H9 (cell line): Measurements from ENCODE around the gene PCDHGA6. TPM values are rescaled to one million over a fixed set of nuclear protein-coding genes. Genes with fewer than 3 reads are reported as not detected.

Experiments
- DNase-seq: peaks from one replicate; pipeline ENCODE4 v3.0.0-alpha.2; 2017
- H2AFZ ChIP-seq: one replicate; pipeline ENCODE4 v1.6.1; 2013; ENCODE audit warnings: mild to moderate bottlenecking, low read length, control low read depth, moderate library complexity
- H2AK5ac ChIP-seq: 2 replicates; pipeline ENCODE4 v1.6.1; 2013; ENCODE audit warnings: low read length, control low read depth, mixed read lengths; ENCODE audit not compliant: insufficient read length
- H2BK120ac ChIP-seq: one replicate; pipeline ENCODE4 v1.6.1; 2013; ENCODE audit warnings: low read depth, mild to moderate bottlenecking, low read length, control low read depth, inconsistent platforms; ENCODE audit not compliant: poor library complexity, severe bottlenecking
- H2BK12ac ChIP-seq: 2 replicates; pipeline ENCODE4 v1.6.1; 2013; ENCODE audit warnings: low read length, control low read depth, mixed read lengths, low read depth; ENCODE audit not compliant: insufficient read length
- H2BK15ac ChIP-seq: 2 replicates; pipeline ENCODE4 v1.6.1; 2013; ENCODE audit warnings: low read depth, low read length, control low read depth
- H2BK20ac ChIP-seq: one replicate; pipeline ENCODE4 v1.6.1; 2013; ENCODE audit warnings: low read depth, mild to moderate bottlenecking, low read length, control low read depth, inconsistent platforms; ENCODE audit not compliant: poor library complexity, severe bottlenecking
- H2BK5ac ChIP-seq: 2 replicates; pipeline ENCODE4 v1.6.1; 2013; ENCODE audit warnings: low read length, control low read depth, mixed read lengths; ENCODE audit not compliant: insufficient read length
- H3K14ac ChIP-seq: 2 replicates; pipeline ENCODE4 v1.6.1; 2013; ENCODE audit warnings: low read length, control low read depth; ENCODE audit not compliant: insufficient read depth
- H3K18ac ChIP-seq: 2 replicates; pipeline ENCODE4 v1.6.1; 2013; ENCODE audit warnings: low read depth, mild to moderate bottlenecking, mixed read lengths, low read length, control low read depth; ENCODE audit not compliant: insufficient read length
- H3K23ac ChIP-seq: 2 replicates; pipeline ENCODE4 v1.6.1; 2013; ENCODE audit warnings: low read length, control low read depth, mixed read lengths, low read depth; ENCODE audit not compliant: insufficient read length
- H3K23me2 ChIP-seq: 2 replicates; pipeline ENCODE4 v1.6.1; 2013; ENCODE audit warnings: low read depth, mild to moderate bottlenecking, mixed read lengths, low read length, control low read depth; ENCODE audit not compliant: insufficient read length, poor library complexity, severe bottlenecking
- H3K27ac ChIP-seq: 2 replicates; pipeline ENCODE4 v1.5.1; 2013; ENCODE audit warnings: low read length, control low read depth, mixed read lengths, low read depth; ENCODE audit not compliant: insufficient read length
- H3K27me3 ChIP-seq: 2 replicates; pipeline ENCODE4 v1.6.1; 2013; ENCODE audit warnings: low read length, control low read depth, inconsistent platforms; ENCODE audit not compliant: insufficient read depth
- H3K4ac ChIP-seq: 2 replicates; pipeline ENCODE4 v1.6.1; 2013; ENCODE audit warnings: low read depth, mild to moderate bottlenecking, control low read depth, inconsistent platforms, low read length, moderate library complexity
- H3K4me1 ChIP-seq: 2 replicates; pipeline ENCODE4 v1.6.1; 2013; ENCODE audit warnings: low read length, control low read depth, inconsistent platforms; ENCODE audit not compliant: insufficient read depth
- H3K4me2 ChIP-seq: 2 replicates; pipeline ENCODE4 v1.6.1; 2013; ENCODE audit warnings: low read length, control low read depth, mixed read lengths; ENCODE audit not compliant: insufficient read length, insufficient read depth
- H3K56ac ChIP-seq: 2 replicates; pipeline ENCODE4 v1.6.1; 2013; ENCODE audit warnings: low read depth, mild to moderate bottlenecking, mixed read lengths, low read length, control low read depth; ENCODE audit not compliant: insufficient read length
- H3K79me1 ChIP-seq: 2 replicates; pipeline ENCODE4 v1.6.1; 2013; ENCODE audit warnings: low read depth, mild to moderate bottlenecking, moderate library complexity, low read length, control low read depth, inconsistent platforms; ENCODE audit not compliant: insufficient read depth, poor library complexity, severe bottlenecking
- H3K79me2 ChIP-seq: 2 replicates; pipeline ENCODE4 v1.6.1; 2013; ENCODE audit warnings: low read length, control low read depth, inconsistent platforms; ENCODE audit not compliant: insufficient read depth
- H3K9ac ChIP-seq: 2 replicates; pipeline ENCODE4 v1.6.1; 2013; ENCODE audit warnings: low read length, control low read depth, mixed read lengths; ENCODE audit not compliant: insufficient read length; ENCODE audit errors: extremely low read depth
- H3K9me3 ChIP-seq: one replicate; pipeline ENCODE4 v1.6.1; 2013; ENCODE audit warnings: low read depth, low read length, inconsistent platforms; ENCODE audit not compliant: control insufficient read depth
- H3T11ph ChIP-seq: one replicate; pipeline ENCODE4 v1.6.1; 2013; ENCODE audit warnings: mild to moderate bottlenecking, low read length, control low read depth, inconsistent platforms
- H4K20me1 ChIP-seq: one replicate; pipeline ENCODE4 v1.6.1; 2013; ENCODE audit not compliant: control insufficient read depth, insufficient read length, insufficient read depth
- H4K5ac ChIP-seq: 2 replicates; pipeline ENCODE4 v1.6.1; 2013; ENCODE audit warnings: low read depth, mild to moderate bottlenecking, mixed read lengths, low read length, control low read depth; ENCODE audit not compliant: insufficient read length
- H4K8ac ChIP-seq: replicated peaks from 2 replicates; pipeline ENCODE4 v1.6.1; 2013; ENCODE audit warnings: low read length, control low read depth, mixed read lengths, low read depth; ENCODE audit not compliant: insufficient read length
- H4K91ac ChIP-seq: 2 replicates; pipeline ENCODE4 v1.6.1; 2013; ENCODE audit warnings: low read depth, mild to moderate bottlenecking, moderate library complexity, mixed read lengths, low read length, control low read depth; ENCODE audit not compliant: insufficient read length
- H3K27ac Mint-ChIP-seq, 3 experiments: 2 replicates in 2 of 3; 3 replicates in 1 of 3; pipeline ENCODE4 v1.8.0; 2020 to 2021; ENCODE audit warnings: mixed read lengths in 3 of 3, mild to moderate bottlenecking in 1 of 3, moderate library complexity in 1 of 3
- H3K27me3 Mint-ChIP-seq: 2 replicates; pipeline ENCODE4 v1.8.0; 2021; ENCODE audit warnings: low read depth, mild to moderate bottlenecking, moderate library complexity, mixed read lengths
- H3K36me3 Mint-ChIP-seq, 3 experiments: 2 replicates in 2 of 3; 3 replicates in 1 of 3; pipeline ENCODE4 v1.8.0; 2020 to 2021; ENCODE audit warnings: low read depth in 3 of 3, mixed read lengths in 3 of 3; ENCODE audit not compliant: insufficient read depth in 1 of 3
- H3K4me1 Mint-ChIP-seq, 2 experiments: 2 replicates each; pipeline ENCODE4 v1.8.0; 2020; ENCODE audit warnings: mixed read lengths in 2 of 2
- H3K4me3 Mint-ChIP-seq, 2 experiments: 2 replicates in 1 of 2; 3 replicates in 1 of 2; pipeline ENCODE4 v1.8.0; 2020 to 2021; ENCODE audit warnings: mild to moderate bottlenecking in 2 of 2, mixed read lengths in 2 of 2, moderate library complexity in 1 of 2
- H3K9me3 Mint-ChIP-seq, 2 experiments: 2 replicates in 1 of 2; 3 replicates in 1 of 2; pipeline ENCODE4 v1.8.0; 2020; ENCODE audit warnings: mild to moderate bottlenecking in 2 of 2, mixed read lengths in 2 of 2, moderate library complexity in 1 of 2
- WGBS: extraction: QIAGEN DNeasy Blood & Tissue Kit; methylation state at CpG from one replicate; pipeline ENCODE4 v1.1.7; 2013; ENCODE audit warnings: missing lambda C conversion rate, low lambda C conversion rate, mixed read lengths; ENCODE audit not compliant: insufficient read length; ENCODE audit errors: extremely low coverage; 5-methylcytosine and 5-hydroxymethylcytosine counted together
- total RNA-seq: library from RNA; stranded (reverse); gene quantifications from 2 replicates; pipeline ENCODE4 v1.2.1, GENCODE V29; 2021
- TF ChIP-seq, protein P1 (sequence below): fragments of 200-600 bp; sonication (generic); conservative IDR thresholded peaks from 3 replicates; pipeline ENCODE4 v1.8.0; 2021; ENCODE audit warnings: antibody characterized with exemption, mild to moderate bottlenecking

PCDHGA6 gene
- total RNA-seq, 1 experiment from 2014 or later = 1.7 TPM

GRCh38 chr5:141369994-141370848, 3.5 kb upstream of the PCDHGA6 start, which contains the start of gene PCDHGB3:
TSS of gene PCDHGB3 (plus strand) at chr5:141370242. CDS start at chr5:141370395, 153 bp downstream.
- Histone ChIP-seq H3K9ac (no peak within 1 kb of the TSS), H4K91ac (no peak within 1 kb of the TSS), H2BK5ac (no peak within 1 kb of the TSS), H2BK15ac (no peak within 1 kb of the TSS), H3K14ac (no peak within 1 kb of the TSS), H3K79me2 (no peaks in the 10 kb centered on the region), H2AFZ (no peak within 1 kb of the TSS), H3K4me2 (no peak within 1 kb of the TSS), H3K23ac (no peak within 1 kb of the TSS), H2BK20ac (no peak within 1 kb of the TSS), H3K27ac (no peak within 1 kb of the TSS), H4K8ac (no peak within 1 kb of the TSS), H3K27me3 (no peaks in the 10 kb centered on the region), H3K9me3 (peaks cover 38% of the 10 kb centered on the region), H3K79me1 (no peaks in the 10 kb centered on the region), H3T11ph (no peak within 1 kb of the TSS), H3K4ac (no peak within 1 kb of the TSS), H4K5ac (no peak within 1 kb of the TSS), H3K56ac (no peak within 1 kb of the TSS), H2BK12ac (no peak within 1 kb of the TSS), H3K4me1 (no peaks in the 10 kb centered on the region), H2BK120ac (no peak within 1 kb of the TSS), H2AK5ac (no peak within 1 kb of the TSS), H4K20me1 (no peaks in the 10 kb centered on the region), H3K23me2 (no peaks in the 10 kb centered on the region), H3K18ac (no peak within 1 kb of the TSS)
- no CpG with 5 or more reads among the region's 32 CpGs for WGBS
- peak; percentile 32 for DNase-seq
- Mint-ChIP-seq H3K27me3 (peaks cover 10% of the 10 kb centered on the region), H3K27ac (peak within 1 kb of the TSS in 1 of 3 experiments; percentile 34; a peak in 1 of 7 replicates), H3K36me3 (peaks cover 35 to 50% (median 47%) of the 10 kb centered on the region in 3 experiments), H3K4me3 (no peak within 1 kb of the TSS; a peak in 2 of 5 replicates), H3K4me1 (no peaks in the 10 kb centered on the region), H3K9me3 (peaks cover 60 to 63% of the 10 kb centered on the region in 2 experiments)
- TF ChIP-seq, protein P1, sequence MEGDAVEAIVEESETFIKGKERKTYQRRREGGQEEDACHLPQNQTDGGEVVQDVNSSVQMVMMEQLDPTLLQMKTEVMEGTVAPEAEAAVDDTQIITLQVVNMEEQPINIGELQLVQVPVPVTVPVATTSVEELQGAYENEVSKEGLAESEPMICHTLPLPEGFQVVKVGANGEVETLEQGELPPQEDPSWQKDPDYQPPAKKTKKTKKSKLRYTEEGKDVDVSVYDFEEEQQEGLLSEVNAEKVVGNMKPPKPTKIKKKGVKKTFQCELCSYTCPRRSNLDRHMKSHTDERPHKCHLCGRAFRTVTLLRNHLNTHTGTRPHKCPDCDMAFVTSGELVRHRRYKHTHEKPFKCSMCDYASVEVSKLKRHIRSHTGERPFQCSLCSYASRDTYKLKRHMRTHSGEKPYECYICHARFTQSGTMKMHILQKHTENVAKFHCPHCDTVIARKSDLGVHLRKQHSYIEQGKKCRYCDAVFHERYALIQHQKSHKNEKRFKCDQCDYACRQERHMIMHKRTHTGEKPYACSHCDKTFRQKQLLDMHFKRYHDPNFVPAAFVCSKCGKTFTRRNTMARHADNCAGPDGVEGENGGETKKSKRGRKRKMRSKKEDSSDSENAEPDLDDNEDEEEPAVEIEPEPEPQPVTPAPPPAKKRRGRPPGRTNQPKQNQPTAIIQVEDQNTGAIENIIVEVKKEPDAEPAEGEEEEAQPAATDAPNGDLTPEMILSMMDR = peak; percentile 44; the same call in 2 of the 3 replicates
